Kidney tubule cell (primary cell): Measurements from ENCODE around the gene YWHAH.
A peak's percentile ranks its signal among the peaks of the same experiment; 100 is the strongest.

ENCODE experiments used
- DNase-seq: peaks from one replicate; pipeline ENCODE4 v3.0.0-alpha.2; 2018; ENCODE audit warnings: low spot score

The YWHAH gene

DNA sequence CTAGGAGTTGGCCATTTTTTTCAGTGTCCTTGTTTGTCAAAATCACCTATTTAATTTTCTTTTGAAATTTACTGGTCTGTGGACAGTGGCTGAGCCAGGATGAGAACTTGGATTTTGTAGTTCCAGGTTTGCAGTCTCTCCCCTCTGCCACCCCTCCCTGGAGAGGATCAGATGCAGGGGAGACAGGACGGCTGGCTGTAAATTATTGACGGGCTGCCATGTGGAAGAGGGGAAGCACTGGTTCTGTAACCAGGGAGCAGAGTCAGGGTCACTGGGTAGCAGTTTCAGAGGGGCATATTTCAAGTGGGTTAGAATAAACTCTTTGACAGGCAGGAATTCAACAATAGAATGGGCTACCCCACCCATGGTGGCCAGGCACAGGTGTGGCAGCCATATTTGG is 20.6 kb upstream of the YWHAH start:
- no peak for DNase-seq

- no peak for DNase-seq
These were observed 19.3 kb upstream of the YWHAH start for GRCh38 chr22:31925056-31925455.

DNA sequence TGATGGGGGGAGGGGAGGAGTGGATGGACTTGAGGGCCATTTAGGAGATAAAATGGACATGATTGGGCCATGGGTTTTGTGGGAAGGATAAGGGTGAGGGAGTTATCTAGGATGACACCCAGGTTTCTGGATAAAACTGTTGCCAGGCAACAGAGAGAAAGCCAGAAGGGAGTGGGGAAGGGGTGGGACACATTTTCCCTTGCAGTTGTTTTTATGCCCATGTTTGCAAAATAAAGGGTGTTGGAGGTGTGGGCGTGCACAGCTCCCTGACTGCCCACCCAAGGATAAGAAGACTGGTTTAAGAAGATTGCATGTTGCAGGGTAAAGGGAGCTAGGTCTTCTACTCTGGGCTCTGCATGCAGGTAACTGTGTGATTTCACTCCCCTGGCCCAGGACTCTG is 18.3 kb upstream of the YWHAH start:
- no peak for DNase-seq

DNA sequence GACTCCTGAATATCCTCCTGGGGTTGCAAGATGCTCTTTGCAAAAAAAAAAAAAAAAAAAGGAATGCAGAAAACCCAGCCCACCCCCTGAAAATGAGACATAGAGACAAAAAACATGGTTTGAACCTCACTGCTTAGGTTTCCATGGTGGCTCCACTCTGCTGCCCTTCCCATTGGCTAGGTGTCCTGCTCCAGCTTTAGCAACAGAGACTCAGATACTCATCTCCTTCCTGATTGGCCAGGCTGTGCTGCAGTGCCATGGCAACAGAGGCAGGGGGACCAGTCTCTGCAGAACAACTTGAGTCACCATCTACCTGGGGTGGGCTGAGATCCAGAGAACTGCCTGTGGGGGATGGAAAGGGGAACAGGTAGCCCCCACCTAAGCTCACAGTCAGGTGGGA is 17.4 kb upstream of the YWHAH start:
- DNase-seq: no peak

DNA sequence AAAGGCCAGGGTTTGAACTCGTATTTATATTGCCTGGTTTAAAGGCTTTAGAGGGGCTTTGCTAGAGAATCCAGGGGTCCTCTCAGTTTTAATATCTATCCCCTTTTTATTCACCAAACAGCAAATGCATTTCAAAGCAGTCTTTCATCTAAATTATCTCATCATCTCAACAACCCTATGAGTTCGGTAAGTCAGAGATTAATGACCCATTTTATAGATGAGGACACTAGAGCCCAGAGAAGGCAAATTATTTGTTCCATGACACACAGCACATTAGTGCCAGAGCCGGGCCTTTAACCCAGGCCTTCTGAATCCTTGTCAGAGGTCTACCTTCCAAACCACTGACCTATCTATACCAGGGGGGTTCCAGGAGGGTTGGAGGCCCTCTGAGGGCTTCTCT is 16.8 kb upstream of the YWHAH start:
- DNase-seq: no peak

- DNase-seq: no peak
These were observed 15.0 kb upstream of the YWHAH start for GRCh38 chr22:31929167-31929930.

- DNase-seq: no peak
These were observed 11.5 kb upstream of the YWHAH start for GRCh38 chr22:31932863-31933262.

DNA sequence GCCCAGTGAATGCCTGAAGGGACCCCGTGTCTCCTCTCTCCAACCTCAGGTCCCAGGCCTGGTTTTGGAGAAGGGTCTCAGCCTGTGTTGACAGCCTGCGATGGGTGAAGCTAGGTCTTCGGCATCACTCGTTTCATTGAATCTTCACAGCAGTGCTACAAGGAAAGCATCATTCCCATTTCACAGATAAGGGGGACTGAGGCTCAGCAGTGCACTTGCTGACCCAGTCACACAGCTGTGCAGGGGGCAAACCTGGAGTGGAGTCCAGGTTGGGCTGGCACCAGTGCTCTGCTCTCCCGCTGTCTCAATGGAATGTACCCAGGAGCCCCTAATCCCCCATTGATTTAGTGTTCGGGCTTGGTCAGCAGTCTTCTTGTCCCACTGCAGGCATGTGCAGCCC is 10.9 kb upstream of the YWHAH start:
- DNase-seq: no peak

DNA sequence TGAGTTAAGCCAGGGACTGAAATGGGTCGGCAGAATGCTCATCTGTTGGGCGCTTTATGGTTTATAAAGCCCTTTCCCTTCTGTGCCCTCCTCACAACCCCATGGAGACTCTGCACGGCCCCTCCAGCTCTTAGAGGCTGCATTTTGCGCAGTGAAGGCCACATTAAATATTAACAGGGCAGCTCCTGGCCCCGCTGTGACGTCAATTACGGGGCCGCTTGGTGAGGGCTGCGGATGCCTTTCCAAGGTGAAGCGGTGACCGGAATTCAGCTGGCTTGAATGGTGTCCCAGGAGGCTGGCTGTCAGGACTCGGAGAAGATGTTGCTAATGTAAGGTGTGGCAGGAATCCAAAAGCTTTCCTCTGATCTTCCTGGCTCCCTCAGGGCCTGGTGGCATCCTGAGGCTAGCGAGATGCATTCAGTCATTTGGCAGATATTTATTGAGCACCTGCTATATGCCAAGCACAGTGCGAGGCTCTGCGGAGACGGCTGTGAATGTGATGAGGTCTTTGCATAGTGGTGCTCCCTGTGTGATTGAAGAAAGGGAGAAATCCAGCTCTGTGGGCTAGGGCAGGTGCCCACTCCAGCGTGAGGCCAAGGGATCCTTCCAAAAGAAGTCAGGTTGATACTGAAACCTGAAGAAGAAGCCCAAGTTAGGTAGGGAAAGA is 10.4 kb upstream of the YWHAH start:
- DNase-seq: no peak

- DNase-seq: no peak
These were observed 8.2 kb upstream of the YWHAH start for GRCh38 chr22:31935961-31936635.

GRCh38 chr22:31937341-31937740 is 7.0 kb upstream of the YWHAH start:
- no peak for DNase-seq

DNA sequence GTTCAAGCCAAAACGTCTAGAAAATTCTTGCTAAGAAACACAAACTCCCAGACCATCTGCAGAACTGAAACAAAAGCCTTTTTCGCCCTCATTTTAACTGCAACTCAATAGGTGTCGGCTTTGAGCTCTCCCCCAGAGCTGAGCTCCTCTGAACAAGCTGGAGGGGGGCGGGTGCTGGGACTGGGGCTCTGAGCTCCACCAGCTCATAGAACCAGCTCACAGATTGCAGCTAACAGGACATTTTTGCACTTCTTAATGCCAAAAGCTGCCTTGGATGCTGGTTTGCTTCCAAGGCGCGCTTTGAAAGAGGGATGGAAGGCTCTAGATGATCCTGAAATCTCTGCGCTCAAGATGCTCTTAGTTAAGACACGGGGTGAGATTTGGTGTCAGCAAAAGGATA is 6.0 kb upstream of the YWHAH start:
- DNase-seq: no peak

GRCh38 chr22:31940506-31940905 is 3.8 kb upstream of the YWHAH start:
- DNase-seq: no peak

GRCh38 chr22:31942091-31942490 is 2.2 kb upstream of the YWHAH start:
- no peak for DNase-seq

DNA sequence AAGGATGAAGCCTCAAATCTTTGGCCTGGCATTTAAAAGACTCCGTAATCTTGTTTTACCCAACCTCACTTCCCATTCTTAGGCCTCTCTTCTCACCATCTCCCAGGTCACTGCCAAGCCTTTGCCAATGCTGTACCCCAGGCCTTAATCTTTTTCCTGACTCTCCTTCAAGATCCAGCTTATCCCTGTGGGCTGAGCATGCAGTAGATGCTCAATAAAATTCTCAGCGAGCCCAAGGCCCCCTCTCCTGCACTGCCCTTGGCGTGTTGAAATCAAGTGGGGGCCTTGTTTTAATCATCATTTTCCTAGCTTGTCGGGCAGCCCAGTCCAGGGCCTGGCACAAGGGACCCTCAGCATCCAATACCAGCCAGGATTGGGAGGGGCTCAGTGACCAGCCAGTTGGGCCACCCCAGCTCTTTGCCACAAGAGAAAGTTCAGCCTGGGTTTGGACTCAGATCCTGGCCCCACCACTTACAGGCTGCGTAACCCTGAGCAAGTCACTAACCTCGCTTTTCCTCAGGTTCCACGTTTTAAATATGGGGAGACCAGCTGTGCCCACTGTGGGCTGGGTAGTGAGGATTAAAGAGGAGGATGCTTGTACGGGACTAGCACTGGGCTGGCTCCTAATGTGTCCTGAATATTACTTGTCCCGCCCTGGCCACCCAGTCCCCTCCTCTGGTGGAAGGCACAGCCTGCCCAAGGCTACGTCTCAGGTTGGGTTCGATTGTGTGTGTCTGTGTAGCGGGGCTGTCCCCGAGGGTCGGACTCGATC is 943 bp upstream of the YWHAH start:
- no peak for DNase-seq

DNA sequence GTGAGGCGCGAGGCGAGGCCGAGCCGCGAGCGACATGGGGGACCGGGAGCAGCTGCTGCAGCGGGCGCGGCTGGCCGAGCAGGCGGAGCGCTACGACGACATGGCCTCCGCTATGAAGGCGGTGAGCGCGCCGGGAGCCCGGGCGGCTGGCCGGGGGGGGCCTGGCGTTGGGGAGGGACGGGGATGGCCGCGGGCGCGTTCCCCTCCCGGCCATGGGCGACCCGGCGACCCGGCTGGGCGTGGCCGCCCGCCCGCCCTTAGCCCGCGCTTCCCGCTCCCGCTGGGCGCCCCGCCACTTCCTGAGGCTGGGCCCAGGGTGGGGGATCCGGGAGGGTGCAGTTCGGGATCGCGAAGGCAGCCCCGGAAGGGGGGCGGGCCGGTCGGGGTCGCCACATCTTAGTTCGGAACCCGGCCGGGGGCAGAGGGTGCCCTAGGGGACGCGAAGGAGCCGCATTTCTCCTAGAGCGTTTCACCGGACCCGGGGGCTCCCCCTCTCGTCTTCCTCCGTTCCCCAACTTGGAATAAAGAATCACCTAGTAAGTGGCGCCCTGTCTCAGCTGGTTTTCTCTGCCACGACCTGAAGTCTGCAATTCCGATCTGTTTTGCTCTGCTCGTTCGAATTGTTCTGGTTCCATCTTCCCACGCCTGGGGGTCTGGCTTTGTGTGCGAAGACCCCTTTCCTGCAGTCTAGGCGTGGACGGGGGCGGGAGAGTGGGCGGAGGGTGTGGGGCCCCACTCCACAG is 536 bp downstream of the YWHAH start:
- peak; percentile 39 for DNase-seq

GRCh38 chr22:31945443-31945855 is 1.1 kb downstream of the YWHAH start:
- no peak for DNase-seq

GRCh38 chr22:31945971-31946680 is 1.8 kb downstream of the YWHAH start:
- DNase-seq: no peak

DNA sequence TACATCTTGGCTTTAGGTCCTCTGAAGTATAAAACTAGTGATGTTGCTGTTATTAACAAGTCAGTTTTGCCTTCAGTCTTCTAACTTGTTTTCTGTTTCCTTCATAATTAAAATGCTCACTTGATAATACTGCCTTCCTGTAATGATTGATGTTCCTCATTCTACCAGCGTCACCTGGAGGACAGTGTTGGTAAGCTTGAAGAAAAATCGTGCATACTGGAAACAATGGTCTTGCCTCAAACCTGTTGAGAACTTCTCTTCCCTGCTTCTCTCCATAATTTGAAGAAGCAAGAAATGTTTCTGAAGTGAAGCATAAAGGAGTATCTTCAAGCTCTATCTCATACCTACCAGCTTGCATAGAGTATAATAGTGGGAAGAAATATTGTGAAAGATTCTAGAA is 3.0 kb downstream of the YWHAH start:
- DNase-seq: peak; percentile 49

DNA sequence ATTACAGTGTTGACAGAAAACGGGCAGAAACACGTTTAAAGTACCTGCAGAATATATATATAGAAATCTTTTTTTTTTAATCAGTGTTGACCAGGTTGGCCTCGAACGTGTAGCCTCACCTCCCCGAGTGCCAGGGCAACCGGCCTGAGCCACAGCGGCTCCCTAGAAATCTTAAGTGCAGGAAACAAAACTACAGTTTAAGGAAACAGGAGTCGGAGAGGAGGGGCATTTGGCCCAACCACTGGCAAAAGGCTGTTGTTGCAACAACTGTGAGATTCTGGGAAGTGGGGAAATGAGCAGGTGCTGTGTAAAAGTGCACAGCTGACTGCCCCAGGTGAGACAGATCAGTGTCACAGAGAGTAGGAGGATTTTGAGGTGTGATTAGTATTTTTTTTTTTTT is 3.7 kb downstream of the YWHAH start:
- DNase-seq: no peak

- no peak for DNase-seq
These were observed 5.9 kb downstream of the YWHAH start for GRCh38 chr22:31950226-31950625.
